ENCODE data around the gene WDFY2. TPM values are rescaled to one million over a fixed set of nuclear protein-coding genes. Genes with fewer than 3 reads are reported as not detected.

Gene WDFY2
- total RNA-seq, 1 experiment from 2014 or later = 5.6 TPM

DNA sequence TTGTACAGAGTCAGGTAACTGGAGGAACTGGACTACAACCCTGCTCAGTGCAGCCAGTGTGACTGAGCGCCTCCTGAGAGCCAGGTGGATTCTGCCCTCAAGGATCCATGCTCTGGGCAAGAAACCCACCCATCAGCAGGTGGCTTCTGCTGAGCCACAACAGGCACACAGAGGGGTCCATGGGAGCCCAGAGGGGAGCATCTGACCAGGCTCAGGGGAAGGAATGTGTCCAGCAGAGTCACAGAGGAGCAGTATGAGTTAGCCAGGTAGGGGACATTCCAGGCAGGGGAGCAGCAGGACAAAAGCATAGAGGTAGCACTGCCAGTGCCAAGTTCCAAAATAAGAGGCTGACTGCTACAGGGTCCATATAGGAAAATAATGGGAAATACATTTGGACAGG lies 199.8 kb downstream of the WDFY2 start:
- Histone ChIP-seq H3K36me3 (replicated peaks; ENCODE audit: control insufficient read depth, insufficient read depth, low read length) (no peaks in the 10 kb centered on the region), H3K27me3 (ENCODE audit: control insufficient read depth, insufficient read depth, low read length) (no peaks in the 10 kb centered on the region), H3K4me3 (ENCODE audit: insufficient read depth, low read depth, low read length) (no peak overlapping the region)
- no peak for DNase-seq

DNA sequence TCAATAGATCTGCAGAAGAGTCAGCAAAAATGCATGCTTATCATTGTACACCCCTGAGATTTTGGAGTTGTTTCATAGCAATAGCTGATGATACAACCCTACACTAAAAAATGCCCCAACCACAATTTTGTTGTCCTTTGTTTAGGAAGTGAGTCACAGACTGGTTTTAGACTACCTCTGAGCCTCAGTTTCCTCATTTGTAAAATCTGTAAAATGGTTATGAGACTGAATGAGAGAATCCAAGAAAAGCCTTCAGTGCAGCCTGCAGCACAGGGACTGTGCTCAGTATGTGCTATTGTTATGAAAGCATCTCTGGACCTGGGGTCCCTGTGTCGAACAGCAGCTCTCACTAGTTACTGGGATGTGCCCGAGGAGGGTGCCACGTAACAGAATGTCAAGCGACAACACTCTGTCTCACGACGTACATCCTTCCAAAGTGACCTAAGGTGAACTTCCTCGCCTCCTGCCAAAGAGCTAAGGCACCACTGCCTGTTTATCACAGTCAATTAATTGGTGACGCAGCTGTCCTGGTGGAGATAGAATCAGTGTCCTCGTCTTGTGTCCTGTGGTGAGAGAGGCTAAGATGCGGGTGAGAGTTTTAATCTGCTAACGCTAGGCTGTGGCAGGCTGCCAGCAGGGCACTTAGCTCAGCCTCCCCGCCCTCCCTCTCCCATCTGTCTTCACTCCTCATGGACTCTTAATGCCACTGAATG lies 201.6 kb downstream of the WDFY2 start:
- Histone ChIP-seq H3K36me3 (replicated peaks; ENCODE audit: control insufficient read depth, insufficient read depth, low read length) (no peaks in the 10 kb centered on the region), H3K27me3 (ENCODE audit: control insufficient read depth, insufficient read depth, low read length) (no peaks in the 10 kb centered on the region), H3K4me3 (ENCODE audit: insufficient read depth, low read depth, low read length) (no peak overlapping the region)
- no peak for DNase-seq

DNA sequence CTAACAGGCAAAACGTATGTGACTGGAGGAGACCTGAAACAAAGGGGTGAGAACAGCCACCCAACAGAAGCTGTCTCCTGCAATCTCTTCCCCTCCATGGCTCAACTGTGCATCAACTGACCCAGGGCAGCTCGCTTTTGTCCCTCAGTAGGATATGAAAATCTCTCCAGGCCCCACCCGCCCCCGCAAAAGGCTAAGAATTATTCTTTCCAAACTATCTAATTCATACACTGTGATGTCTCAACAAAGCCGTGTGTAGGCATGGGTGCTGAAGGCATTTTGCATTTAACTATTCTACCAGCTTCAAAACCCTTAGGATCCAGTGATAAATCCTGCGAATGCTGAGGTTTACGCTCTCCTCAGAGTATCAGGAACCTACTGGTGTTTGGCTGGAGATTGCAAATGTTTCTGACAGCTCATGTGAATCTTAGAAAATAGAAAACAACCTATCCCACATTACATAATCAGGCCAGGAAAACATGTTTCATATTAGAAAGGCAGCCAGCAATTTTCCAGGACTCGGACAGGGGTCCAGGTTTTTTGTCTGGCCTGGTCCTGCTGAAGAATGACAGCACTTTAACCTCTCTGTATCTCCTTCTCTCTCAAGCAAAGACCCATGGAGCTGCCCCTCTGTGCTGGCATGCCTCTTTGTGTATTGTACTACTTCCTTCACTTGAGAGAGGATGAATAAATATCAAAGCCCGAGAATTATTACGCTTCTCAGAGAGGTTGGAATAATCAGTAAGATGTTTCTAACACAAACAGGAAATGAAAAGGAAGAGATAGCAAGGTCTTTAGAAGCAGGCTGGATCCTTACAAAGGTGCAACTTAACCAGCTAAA lies 202.4 kb downstream of the WDFY2 start:
- H3K4me3 ChIP-seq (ENCODE audit: insufficient read depth, low read depth, low read length) = no peak overlapping the region
- H3K27me3 ChIP-seq (ENCODE audit: control insufficient read depth, insufficient read depth, low read length) = no peaks in the 10 kb centered on the region
- H3K36me3 ChIP-seq (replicated peaks; ENCODE audit: control insufficient read depth, insufficient read depth, low read length) = no peaks in the 10 kb centered on the region
- DNase-seq = no peak

DNA sequence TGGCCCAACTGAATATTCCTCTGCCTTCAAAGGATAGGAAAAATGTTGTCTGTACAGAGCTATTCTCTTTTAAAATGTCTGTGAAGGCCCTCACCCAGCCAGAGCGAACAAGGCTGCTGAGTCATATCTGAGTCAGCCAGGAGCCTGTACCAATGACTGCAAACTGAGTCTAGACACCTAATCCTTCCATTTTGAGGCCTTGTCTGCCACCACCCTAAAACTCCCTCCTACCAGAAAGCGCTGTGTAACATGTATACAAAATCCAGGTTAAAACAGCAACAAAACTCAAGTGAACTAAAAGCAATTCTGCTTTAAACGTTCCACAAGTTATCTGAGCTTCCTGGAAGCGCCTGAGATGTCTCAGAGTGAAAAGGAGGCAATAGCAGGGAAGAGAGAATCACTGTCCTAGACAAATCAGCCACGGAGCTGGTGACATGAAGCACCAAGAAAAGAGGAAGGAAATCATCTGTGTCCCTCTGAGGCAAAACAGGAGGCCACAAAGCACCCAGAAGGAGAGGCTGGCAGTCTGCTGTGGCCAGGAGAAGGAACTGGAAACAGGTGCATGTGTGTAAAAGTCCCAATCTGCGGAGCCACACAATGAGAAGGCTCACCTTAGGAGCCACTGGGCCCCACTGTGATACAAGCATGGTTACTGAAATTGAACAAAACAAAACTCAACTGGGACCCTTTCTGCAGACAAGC lies 209.5 kb downstream of the WDFY2 start:
- H3K4me3 ChIP-seq (ENCODE audit: insufficient read depth, low read depth, low read length) = no peak overlapping the region
- H3K36me3 ChIP-seq (replicated peaks; ENCODE audit: control insufficient read depth, insufficient read depth, low read length) = no peaks in the 10 kb centered on the region
- no peaks in the 10 kb centered on the region for H3K27me3 ChIP-seq (ENCODE audit: control insufficient read depth, insufficient read depth, low read length)
- no peak for DNase-seq

DNA sequence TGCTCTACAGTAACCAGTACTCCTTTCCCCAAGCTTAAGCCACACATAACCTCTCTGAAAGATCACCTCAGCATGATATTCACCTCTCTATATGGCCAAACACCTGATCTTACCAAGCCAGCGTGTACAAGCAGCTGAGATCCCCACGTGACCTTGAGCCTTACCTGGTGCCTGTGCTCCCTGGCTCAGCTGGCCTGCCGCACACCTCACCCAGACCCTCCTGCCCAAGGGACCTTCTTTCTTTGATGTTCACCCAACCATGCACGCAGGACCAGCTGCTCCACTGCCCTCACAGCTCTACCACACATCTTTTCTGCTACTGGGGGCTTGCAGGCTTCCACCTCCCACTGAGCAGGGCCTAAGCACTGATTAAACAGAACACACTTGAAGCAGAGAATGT lies 210.7 kb downstream of the WDFY2 start:
- no peak for DNase-seq
- no peak overlapping the region for H3K4me3 ChIP-seq (ENCODE audit: insufficient read depth, low read depth, low read length)
- H3K36me3 ChIP-seq (replicated peaks; ENCODE audit: control insufficient read depth, insufficient read depth, low read length) = no peaks in the 10 kb centered on the region
- no peaks in the 10 kb centered on the region for H3K27me3 ChIP-seq (ENCODE audit: control insufficient read depth, insufficient read depth, low read length)

DNA sequence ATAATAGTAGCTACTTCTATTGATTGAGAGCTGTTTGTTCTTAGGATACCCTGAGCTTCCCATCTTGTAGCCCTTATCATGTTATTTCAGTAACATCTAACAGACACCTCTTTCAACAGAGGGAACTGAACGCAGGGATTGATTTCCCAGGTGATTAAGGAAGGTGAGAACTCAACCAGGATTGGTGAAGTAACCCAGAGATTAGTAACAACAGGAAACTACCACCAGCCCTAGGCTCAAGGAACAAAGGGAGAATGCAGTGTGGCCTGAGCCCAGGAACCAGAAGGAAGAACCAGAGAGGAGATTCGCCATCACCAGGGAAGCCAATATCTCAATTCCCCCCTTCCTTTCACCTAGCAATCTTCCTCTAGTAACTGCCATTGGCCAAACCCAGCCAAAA lies 211.2 kb downstream of the WDFY2 start:
- no peak for DNase-seq
- no peak overlapping the region for H3K4me3 ChIP-seq (ENCODE audit: insufficient read depth, low read depth, low read length)

DNA sequence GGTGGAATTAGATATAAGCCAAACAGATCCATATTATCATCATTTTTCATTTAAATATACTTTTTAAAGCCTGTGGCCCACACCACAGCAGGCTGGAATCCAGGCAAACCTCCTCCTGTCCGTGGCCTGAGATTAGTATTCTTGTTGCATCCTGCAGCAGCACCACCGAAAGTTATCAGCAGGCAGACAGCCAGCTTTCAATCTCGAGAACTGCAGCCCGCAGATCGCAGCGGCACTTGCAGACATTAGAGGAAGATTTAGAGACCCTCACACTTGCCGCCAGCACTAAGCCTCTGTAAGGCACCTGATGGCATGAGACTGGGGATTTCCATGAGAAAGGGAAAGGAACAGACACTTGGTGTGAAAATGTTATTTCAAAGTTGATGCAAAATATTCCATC lies 212.3 kb downstream of the WDFY2 start:
- Histone ChIP-seq H3K4me3 (ENCODE audit: insufficient read depth, low read depth, low read length) (no peak overlapping the region), H3K27me3 (ENCODE audit: control insufficient read depth, insufficient read depth, low read length) (no peaks in the 10 kb centered on the region), H3K36me3 (replicated peaks; ENCODE audit: control insufficient read depth, insufficient read depth, low read length) (no peaks in the 10 kb centered on the region)
- no peak for DNase-seq

More for the DNA sequence above, 211.2 kb downstream of the WDFY2 start:
- Histone ChIP-seq H3K27me3 (ENCODE audit: control insufficient read depth, insufficient read depth, low read length) (no peaks in the 10 kb centered on the region), H3K36me3 (replicated peaks; ENCODE audit: control insufficient read depth, insufficient read depth, low read length) (no peaks in the 10 kb centered on the region)

DNA sequence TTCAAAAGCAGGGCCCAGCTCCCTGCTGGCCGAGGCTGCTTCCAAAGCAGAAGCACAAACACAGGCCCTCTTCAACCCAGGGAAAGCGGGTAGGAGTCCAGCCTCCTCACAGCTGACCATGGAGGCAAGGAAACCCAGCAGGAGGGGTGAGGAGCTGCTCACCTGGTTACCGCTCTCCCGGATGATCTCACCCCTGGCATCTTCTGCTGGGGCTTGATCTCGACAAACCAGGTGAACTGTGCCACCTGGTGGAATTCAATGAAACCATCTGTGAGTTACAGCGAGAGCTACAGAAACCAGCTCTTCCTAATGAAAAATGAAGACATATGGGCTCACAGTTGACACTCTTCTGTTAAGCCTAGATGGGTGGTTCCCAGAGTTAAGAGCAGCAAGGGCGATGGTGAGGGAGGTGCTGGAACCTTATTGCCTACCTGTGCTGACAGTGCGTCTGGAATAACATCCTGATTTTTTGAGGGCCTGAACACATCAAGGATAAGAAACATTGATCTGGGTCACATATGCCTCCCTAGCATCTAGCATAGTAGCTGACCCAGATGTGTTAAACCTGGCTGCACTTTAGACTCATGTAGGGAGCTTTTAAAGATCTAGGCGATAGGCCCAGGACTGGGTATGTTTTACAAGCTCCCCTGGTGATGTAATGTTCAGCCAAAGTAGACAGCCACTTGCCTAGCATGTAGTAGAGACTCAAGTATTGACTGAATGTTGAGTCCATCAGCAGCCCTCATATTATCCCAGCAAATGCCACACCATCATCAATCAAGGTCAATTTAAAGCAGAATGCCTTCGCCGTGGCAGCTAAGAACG lies 213.6 kb downstream of the WDFY2 start:
- Histone ChIP-seq H3K4me3 (ENCODE audit: insufficient read depth, low read depth, low read length) (no peak overlapping the region), H3K27me3 (ENCODE audit: control insufficient read depth, insufficient read depth, low read length) (no peaks in the 10 kb centered on the region), H3K36me3 (replicated peaks; ENCODE audit: control insufficient read depth, insufficient read depth, low read length) (no peaks in the 10 kb centered on the region)
- peak; percentile 82 for DNase-seq

DNA sequence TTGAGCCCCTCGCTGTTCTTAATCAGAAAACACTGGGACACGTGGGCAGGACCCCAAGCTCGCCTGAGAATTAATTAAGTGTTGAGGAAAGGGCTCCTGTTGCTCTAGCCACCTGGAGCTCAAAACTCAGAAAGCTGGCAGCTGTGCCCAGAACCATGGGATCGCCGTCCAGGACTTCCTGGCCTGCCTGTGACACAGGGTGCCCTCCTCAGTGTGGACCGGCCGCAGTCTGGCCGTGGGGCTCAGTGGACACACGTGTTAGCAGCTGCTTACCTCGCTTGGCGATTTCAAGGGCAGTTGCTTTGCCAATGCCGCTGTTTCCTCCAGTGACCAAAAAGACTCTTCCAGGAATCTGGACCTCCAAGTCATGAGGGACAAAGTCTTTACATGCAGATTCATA lies 215.0 kb downstream of the WDFY2 start:
- H3K27me3 ChIP-seq (ENCODE audit: control insufficient read depth, insufficient read depth, low read length) = no peaks in the 10 kb centered on the region
- no peaks in the 10 kb centered on the region for H3K36me3 ChIP-seq (replicated peaks; ENCODE audit: control insufficient read depth, insufficient read depth, low read length)
- DNase-seq = no peak
- no peak overlapping the region for H3K4me3 ChIP-seq (ENCODE audit: insufficient read depth, low read depth, low read length)

DNA sequence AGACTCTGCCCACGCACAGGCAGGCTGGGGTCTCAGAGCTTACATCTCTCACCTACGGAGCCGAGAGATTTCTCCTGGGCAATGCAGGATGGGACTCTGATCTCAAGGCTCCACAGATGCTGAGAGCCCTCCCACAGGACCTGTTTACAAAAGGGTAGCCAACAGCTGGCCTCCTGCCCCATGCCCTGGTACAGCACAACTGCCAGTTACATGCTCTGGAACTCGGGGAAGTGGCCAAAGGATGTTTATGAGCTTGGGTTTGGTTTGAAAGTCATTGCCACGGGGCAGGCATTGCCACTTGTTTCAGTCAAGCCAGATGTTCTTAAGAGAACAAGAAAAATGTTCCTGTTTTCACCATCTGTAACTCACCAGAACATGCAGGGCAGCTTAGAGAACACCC lies 216.2 kb downstream of the WDFY2 start:
- H3K27me3 ChIP-seq (ENCODE audit: control insufficient read depth, insufficient read depth, low read length) = no peaks in the 10 kb centered on the region; the same call in 1 of the 2 replicates
- no peaks in the 10 kb centered on the region for H3K36me3 ChIP-seq (replicated peaks; ENCODE audit: control insufficient read depth, insufficient read depth, low read length)
- no peak for DNase-seq
- H3K4me3 ChIP-seq (ENCODE audit: insufficient read depth, low read depth, low read length) = no peak overlapping the region

DNA sequence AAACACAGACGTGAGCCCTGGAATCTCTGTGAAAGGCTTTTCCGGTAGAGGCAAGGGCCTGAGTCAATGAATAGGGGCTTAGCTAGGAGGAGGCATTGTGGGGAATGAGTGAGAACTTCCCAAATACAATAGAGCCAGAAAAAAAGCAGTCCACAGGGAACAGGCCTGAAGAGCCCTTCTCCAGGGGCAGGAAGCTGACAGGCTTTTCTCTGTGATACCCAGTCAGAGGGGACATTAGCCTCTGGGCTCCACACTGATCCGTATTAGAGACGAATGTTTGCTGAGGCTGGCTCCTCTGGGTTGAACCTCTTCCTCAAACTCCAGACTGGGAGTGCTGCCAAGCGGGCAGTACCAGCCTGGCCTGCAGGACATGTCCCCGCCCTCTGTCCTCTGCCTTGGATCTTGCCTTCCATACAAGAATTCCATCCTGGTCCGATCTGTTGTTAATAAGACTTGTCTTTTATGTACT lies 217.4 kb downstream of the WDFY2 start:
- no peaks in the 10 kb centered on the region for H3K36me3 ChIP-seq (replicated peaks; ENCODE audit: control insufficient read depth, insufficient read depth, low read length)
- DNase-seq = no peak

DNA sequence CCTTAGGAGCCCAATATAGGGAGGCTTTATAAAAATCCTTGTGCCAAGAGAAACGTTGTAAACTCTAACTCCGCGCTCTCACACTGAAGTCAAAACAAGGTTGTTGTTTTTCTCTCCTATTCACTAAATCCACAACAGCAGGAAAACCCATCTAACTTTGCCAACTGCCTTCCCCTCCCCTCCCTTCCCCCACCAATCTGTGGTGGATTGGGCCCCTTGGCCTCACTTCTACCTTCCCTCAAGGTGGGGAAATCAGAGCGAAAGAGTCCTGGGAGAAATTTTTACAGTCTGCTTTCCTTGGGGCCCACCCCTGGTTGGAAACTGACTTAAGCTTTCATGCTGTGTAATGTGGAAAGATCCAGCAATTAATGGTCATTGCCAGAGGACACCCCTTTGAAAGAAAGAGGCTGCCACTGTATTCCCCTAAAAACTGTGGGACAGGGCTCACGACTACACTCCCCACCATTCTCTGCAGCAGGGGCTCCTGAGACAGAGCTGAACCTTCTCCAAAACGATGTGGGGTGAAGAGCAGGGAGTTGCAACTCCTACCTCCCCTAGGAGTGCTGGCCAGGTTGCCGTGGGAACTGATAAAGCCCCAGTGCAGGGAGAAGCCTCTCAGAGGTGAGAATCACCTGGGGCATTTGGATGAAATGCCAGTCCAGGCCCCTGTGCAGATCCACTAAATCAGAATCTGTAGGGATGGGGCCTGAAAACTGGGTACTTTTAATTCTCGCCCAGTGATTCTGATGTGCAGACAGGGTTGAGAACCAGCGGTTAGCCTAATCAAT lies 218.6 kb downstream of the WDFY2 start:
- H3K27me3 ChIP-seq (ENCODE audit: control insufficient read depth, insufficient read depth, low read length) = no peaks in the 10 kb centered on the region; the same call in 1 of the 2 replicates
- H3K4me3 ChIP-seq (ENCODE audit: insufficient read depth, low read depth, low read length) = peak overlapping the region; percentile 76
- peak; percentile 63 for DNase-seq
- H3K36me3 ChIP-seq (replicated peaks; ENCODE audit: control insufficient read depth, insufficient read depth, low read length) = no peaks in the 10 kb centered on the region

More for the DNA sequence above, 217.4 kb downstream of the WDFY2 start:
- Histone ChIP-seq H3K27me3 (ENCODE audit: control insufficient read depth, insufficient read depth, low read length) (no peaks in the 10 kb centered on the region; the same call in 1 of the 2 replicates), H3K4me3 (ENCODE audit: insufficient read depth, low read depth, low read length) (no peak overlapping the region)

DNA sequence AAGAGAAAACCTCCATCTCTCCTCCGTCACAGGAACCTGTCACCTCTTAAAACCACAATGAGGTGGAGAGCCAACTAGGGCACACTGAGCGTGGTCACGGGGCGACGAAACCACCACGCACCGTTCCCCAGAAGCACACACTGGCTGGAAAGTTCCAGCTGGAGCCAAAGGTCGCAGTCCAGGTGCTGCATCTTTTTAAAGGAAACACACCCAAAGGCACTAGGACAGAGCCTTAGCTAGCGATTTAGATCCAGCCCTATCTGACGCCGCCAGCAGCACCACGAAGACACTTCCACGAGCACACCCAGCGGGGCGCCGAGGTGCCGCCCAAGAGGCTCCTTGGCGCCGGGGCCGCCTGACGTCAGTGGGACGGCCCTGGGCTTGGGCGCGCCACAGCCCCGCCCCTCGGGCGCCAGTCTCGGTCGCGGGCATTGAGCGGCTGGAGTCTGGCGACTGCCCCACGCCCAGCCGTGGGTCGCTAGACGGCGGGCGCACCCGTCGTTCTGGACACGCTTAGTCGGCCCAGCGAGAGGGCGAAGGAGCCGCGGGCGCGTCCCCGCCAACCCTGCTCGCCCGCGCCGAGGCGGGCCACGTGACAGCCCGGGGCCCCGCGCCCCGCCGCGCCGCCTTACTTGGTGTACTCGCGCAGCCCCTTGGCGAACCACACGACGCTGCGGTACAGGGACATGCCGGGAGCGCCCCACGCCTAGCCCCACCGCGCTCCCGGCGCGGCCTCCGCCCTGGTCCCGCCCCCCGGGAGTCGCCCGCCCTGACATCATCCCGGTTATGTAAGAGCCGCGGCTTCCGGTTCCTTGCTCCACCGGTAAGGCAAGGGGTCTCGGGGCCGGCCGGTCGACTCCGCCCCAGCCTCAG lies 219.4 kb downstream of the WDFY2 start, which contains the start of gene DHRS12:
TSS of gene DHRS12 (minus strand) at position 742 of the 873 bp plus-strand sequence. CDS start 4,504 bp downstream, outside the sequence.
- Histone ChIP-seq H3K27me3 (ENCODE audit: control insufficient read depth, insufficient read depth, low read length) (no peaks in the 10 kb centered on the region; the same call in 1 of the 2 replicates), H3K4me3 (ENCODE audit: insufficient read depth, low read depth, low read length) (peak within 1 kb of the TSS; percentile 76), H3K36me3 (replicated peaks; ENCODE audit: control insufficient read depth, insufficient read depth, low read length) (no peaks in the 10 kb centered on the region)
- DNase-seq = peak; percentile 94
